ENCODE measurements around the gene SSMEM1. TPM values are rescaled to one million over a fixed set of nuclear protein-coding genes. Genes with fewer than 3 reads are reported as not detected.
A peak's percentile ranks its signal among the peaks of the same experiment; 100 is the strongest.

The SSMEM1 gene
- total and polyA plus RNA-seq, 9 of the 15 experiments (the other 6 are each of a cell fraction or from before 2014, with no cell fraction given), result 0.10 to 0.28 (median 0.18) TPM; not detected in 4

- no peak for TF ChIP-seq RREB1 (CRISPR knock-in tag; IDR thresholded peaks at IDR 0.05)
- no peak for TF ChIP-seq TSC22D4 (tag; IDR thresholded peaks at IDR 0.05)
- TF ChIP-seq MXI1 (IDR thresholded peaks at IDR 0.05; ENCODE audit: low read depth, low read length), result peak; percentile 96
- no peak for TF ChIP-seq ZNF280A (IDR thresholded peaks at IDR 0.05; ENCODE audit: low read depth, partially characterized antibody)
- TF ChIP-seq ZBTB11 (CRISPR knock-in tag; IDR thresholded peaks at IDR 0.05), result peak in 2 of 3 experiments; percentile 28 to 95; a peak in 3 of 6 replicates
- no peak for TF ChIP-seq ZNF124 (CRISPR knock-in tag; IDR thresholded peaks at IDR 0.05)
- no peak for TF ChIP-seq TAL1 (IDR thresholded peaks at IDR 0.05)
- TF ChIP-seq HEY1 (CRISPR knock-in tag; IDR thresholded peaks at IDR 0.05; ENCODE audit: borderline replicate concordance), result 0 out of 2 replicates have a peak, but pooled peaks have one; percentile 37
- TF ChIP-seq HNRNPK (IDR thresholded peaks at IDR 0.05; ENCODE audit: low read depth, low read length, poor library complexity, severe bottlenecking), result no peak
- TF ChIP-seq RFX5 (IDR thresholded peaks at IDR 0.05; ENCODE audit: low read depth, low read length), result peak; percentile 34; the same call in 1 of the 2 replicates
- peak; percentile 10 for TF ChIP-seq NUFIP1 (IDR thresholded peaks at IDR 0.05; ENCODE audit: partially characterized antibody)
- TF ChIP-seq KDM1A (IDR thresholded peaks at IDR 0.05), result no peak
These were observed 2.3 kb upstream of the SSMEM1 start, which contains the start of gene TMEM209 (continued) for GRCh38 chr7:130205084-130205947.
